GM15510 (cell line): ENCODE data around the gene NCAM2.

Experiments
- POLR2A ChIP-seq: IDR thresholded peaks from 3 replicates; pipeline ENCODE4 v1.6.1; 2011; ENCODE audit warnings: borderline replicate concordance; ENCODE audit not compliant: insufficient read length; ENCODE audit errors: extremely low read depth

NCAM2 gene

GRCh38 chr21:21174676-21175075 is 176.5 kb downstream of the NCAM2 start:
- TF ChIP-seq POLR2A = no peak

- TF ChIP-seq POLR2A = no peak
Observed at GRCh38 chr21:21175798-21176334, 177.7 kb downstream of the NCAM2 start.

GRCh38 chr21:21177353-21177986 is 179.3 kb downstream of the NCAM2 start:
- no peak for TF ChIP-seq POLR2A

- TF ChIP-seq POLR2A = no peak
Observed at GRCh38 chr21:21179619-21180298, 181.6 kb downstream of the NCAM2 start.

GRCh38 chr21:21182401-21183010 is 184.3 kb downstream of the NCAM2 start:
- no peak for TF ChIP-seq POLR2A

- no peak for TF ChIP-seq POLR2A
Observed at GRCh38 chr21:21183092-21183491, 184.9 kb downstream of the NCAM2 start.

- TF ChIP-seq POLR2A = no peak
Observed at GRCh38 chr21:21184771-21185528, 186.7 kb downstream of the NCAM2 start.

- TF ChIP-seq POLR2A = no peak
Observed at GRCh38 chr21:21187579-21187978, 189.4 kb downstream of the NCAM2 start.

GRCh38 chr21:21188513-21189195 is 190.4 kb downstream of the NCAM2 start:
- no peak for TF ChIP-seq POLR2A

GRCh38 chr21:21195417-21195943 is 197.3 kb downstream of the NCAM2 start:
- no peak for TF ChIP-seq POLR2A

- TF ChIP-seq POLR2A = no peak
Observed at GRCh38 chr21:21196087-21196486, 197.9 kb downstream of the NCAM2 start.

- no peak for TF ChIP-seq POLR2A
Observed at GRCh38 chr21:21196848-21197247, 198.6 kb downstream of the NCAM2 start.

DNA sequence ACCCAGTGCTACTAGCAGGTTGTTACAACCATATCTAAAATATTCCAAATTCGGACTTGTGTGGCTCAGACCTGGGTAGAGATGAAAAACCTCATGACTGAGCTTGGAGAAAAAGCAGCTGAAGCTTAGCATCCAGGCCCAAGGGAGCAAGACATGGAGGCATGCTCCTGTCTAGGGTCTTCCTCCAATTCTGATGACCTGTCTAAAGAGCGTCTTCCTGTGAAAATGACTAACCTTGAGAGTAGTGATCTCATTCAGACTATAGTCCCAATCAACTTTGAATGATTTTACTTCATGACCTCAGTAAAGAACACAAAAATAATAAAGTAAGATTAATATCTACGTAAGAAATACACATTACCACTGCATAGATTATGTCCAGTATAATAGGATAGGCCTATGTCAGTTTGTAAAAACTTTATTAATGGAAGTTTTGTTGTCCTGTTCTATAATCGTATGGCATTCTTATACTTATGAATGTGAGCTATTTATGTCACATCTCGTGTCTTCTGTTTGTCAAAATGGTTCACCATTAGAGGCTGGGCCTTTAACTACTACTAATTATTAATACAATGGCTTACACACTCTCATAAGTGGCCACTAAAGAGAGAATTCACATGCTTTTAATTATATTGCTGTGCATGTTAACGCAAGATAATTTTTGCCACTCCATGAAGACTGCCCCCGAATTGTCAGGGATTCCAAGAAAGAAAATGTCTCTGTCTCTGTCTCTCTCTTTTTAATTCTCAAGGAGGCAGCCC is 201.3 kb downstream of the NCAM2 start:
- no peak for TF ChIP-seq POLR2A
